Measurements from ENCODE around the gene CWH43.
"Not testable (repeated sequence)": the region's sequence is repeated elsewhere in the genome, so short reads cannot be mapped to it uniquely, and the experiment has no call there.

Gene CWH43

GRCh38 chr4:48945981-48946380 is 40.1 kb upstream of the CWH43 start:
- no peak overlapping the region for H3K27ac ChIP-seq
- TF ChIP-seq ZFX (IDR thresholded peaks at IDR 0.05), result no peak
- TF ChIP-seq CTCF (conservative IDR thresholded peaks at IDR 0.05), result no peak

DNA sequence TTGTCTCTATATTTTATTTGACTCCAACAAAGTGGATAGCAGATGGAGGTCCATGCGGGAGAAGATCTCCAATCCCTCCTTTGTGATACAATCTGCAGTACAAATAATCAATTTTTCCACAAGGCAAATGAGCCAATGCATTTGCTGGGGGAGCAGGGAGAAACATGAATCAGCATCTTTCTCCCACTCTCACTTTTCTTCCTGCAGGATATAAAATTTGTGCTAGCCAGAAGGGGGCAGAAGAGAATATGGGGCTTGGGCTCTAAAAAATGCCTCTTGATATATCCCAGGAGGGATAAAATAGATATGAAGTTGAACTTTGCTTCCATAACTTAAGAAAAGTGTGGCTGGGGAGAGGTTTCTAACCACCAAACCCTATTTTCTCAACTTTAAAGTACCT is 38.3 kb upstream of the CWH43 start:
- no peak overlapping the region for H3K27ac ChIP-seq
- TF ChIP-seq CTCF (conservative IDR thresholded peaks at IDR 0.05), result peak; percentile 18
- TF ChIP-seq ZFX (IDR thresholded peaks at IDR 0.05), result no peak

DNA sequence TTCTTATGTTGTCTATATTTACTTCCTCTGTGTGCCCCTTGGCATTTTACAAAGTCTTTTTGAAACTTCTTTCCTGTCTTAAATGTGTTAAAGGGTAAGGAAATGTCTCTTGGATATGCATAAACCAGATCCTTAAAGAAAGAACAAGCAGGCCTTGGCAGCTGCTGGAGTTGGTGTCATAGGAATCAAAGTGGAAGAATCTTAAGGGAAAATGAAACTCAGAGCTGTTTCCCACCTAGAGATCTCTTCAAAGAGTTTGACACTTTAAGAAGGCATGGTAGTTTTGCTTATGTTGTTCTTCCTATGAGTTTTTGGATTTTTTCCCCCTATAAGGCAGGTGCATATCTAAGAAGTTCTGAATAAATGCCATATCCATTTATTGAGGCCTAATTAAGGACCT is 37.0 kb upstream of the CWH43 start:
- H3K27ac ChIP-seq, result no peak overlapping the region
- TF ChIP-seq ZFX (IDR thresholded peaks at IDR 0.05), result no peak
- TF ChIP-seq CTCF (conservative IDR thresholded peaks at IDR 0.05), result no peak

- H3K27ac ChIP-seq, result no peak overlapping the region
- TF ChIP-seq CTCF (conservative IDR thresholded peaks at IDR 0.05), result no peak
- no peak for TF ChIP-seq ZFX (IDR thresholded peaks at IDR 0.05)
Measured at GRCh38 chr4:48949518-48950219, 36.4 kb upstream of the CWH43 start.

DNA sequence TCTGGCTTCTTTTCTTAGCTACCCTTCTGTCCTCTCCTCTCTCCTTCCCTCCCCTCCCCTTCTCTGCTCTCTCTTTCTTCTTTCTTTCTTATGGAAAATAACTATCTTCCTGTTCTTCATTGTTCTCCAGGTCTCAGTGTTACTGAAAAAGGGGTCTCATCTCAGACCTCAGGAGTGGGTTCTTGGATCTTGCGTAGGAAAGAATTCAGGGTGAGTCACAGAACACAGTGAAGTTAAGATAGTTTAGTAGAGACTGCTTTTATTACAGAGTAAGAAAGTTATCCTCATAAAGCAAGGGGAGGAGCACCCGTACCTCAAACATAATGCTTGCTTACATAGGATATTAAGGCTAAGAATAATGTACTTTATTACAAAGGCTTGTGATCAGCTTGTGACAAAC is 31.8 kb upstream of the CWH43 start:
- no peak for TF ChIP-seq ZFX (IDR thresholded peaks at IDR 0.05)
- no peak for TF ChIP-seq CTCF (conservative IDR thresholded peaks at IDR 0.05)
- H3K27ac ChIP-seq, result no peak overlapping the region

DNA sequence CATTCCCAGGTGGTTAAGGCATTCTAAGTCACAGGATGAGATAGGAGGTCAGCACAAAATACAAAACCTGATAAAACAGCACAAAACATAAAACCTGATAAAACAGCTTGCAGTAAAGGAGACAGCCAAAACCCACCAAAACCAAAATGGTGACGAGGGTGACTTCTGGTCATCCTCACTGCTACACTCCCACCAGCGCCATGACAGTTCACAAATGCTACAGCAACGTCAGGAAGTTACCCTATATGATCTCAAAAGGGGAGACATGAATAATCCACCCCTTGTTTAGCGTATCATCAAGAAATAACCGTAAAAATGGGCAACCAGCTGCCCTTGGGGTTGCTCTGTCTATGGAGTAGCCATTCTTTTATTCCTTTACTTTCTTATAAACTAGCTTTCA is 28.7 kb upstream of the CWH43 start:
- not testable (repeated sequence) for H3K27ac ChIP-seq

GRCh38 chr4:48958582-48958981 is 27.5 kb upstream of the CWH43 start:
- no peak overlapping the region for H3K27ac ChIP-seq
- no peak for TF ChIP-seq CTCF (conservative IDR thresholded peaks at IDR 0.05)
- TF ChIP-seq ZFX (IDR thresholded peaks at IDR 0.05), result no peak

DNA sequence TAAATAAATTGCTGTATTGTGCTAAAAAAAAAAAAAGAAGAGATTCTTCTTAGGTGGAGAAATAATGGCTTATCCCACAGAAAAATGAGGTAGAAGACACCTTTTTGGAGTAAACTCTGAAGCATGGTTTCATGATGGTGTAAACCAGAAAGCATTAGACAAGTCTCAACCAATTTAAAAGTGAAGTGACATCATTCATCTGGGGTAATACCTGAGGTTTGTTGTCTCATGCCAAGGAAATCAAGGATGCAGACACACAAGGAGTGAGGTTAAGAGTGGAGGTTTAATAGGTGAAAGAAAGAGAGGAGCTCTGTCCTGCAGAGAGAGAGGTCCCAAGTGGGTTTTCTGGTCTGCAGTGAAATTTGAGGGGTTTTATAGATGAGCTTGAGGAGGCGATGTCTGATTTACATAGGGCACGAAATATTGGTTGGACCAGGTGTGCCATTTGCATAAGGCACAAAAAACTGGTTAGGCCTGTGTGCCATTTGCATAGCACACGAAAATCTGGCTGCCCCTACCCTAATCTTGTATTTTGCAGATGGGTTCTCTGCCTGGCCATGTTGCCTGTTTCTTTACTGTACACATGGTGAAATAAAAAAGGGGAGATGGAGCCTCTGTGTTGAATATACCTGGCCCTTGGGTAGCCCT is 25.0 kb upstream of the CWH43 start:
- no peak for TF ChIP-seq ZFX (IDR thresholded peaks at IDR 0.05)

More for the DNA sequence above, 25.0 kb upstream of the CWH43 start:
- H3K27ac ChIP-seq, result no peak overlapping the region

All from C4-2B (cell line).